Keratinocyte (primary cell): ENCODE data around the gene MCM9. TPM values are rescaled to one million over a fixed set of nuclear protein-coding genes. Genes with fewer than 3 reads are reported as not detected.

ENCODE experiments used
- DNase-seq: peaks from one replicate; pipeline ENCODE4 v3.0.0-alpha.2; 2011; ENCODE audit warnings: low read depth, missing footprints, low spot score
- FAIRE-seq: peaks from 2 replicates; lab custom pipeline; 2011; peaks lifted over from hg19 to GRCh38; lab: Jason Lieb, UNC
- H2AFZ ChIP-seq: 2 replicates; pipeline ENCODE4 v1.6.0; 2012; ENCODE audit warnings: low read length, control low read depth, inconsistent platforms; ENCODE audit not compliant: control insufficient read depth
- H3K27ac ChIP-seq: 2 replicates; pipeline ENCODE4 v1.5.1; 2011; ENCODE audit warnings: low read length; ENCODE audit not compliant: control insufficient read depth, insufficient read depth
- H3K27me3 ChIP-seq: 3 replicates; pipeline ENCODE4 v1.6.0; 2011; ENCODE audit warnings: low read length; ENCODE audit not compliant: control insufficient read depth, insufficient read depth; ENCODE audit errors: extremely low read depth
- H3K36me3 ChIP-seq, 2 experiments: 2 replicates in 1 of 2; 3 replicates in 1 of 2; pipeline ENCODE4 v1.5.1; 2011; ENCODE audit warnings: low read length in 2 of 2, mild to moderate bottlenecking in 1 of 2; ENCODE audit not compliant: control insufficient read depth in 2 of 2, insufficient read depth in 2 of 2; ENCODE audit errors: extremely low read depth in 1 of 2
- H3K4me1 ChIP-seq: 3 replicates; pipeline ENCODE4 v1.5.1; 2011; ENCODE audit warnings: low read length; ENCODE audit not compliant: control insufficient read depth, insufficient read depth; ENCODE audit errors: extremely low read depth
- H3K4me2 ChIP-seq: 3 replicates; pipeline ENCODE4 v1.6.0; 2011; ENCODE audit warnings: low read depth, low read length; ENCODE audit not compliant: control insufficient read depth, insufficient read depth; ENCODE audit errors: extremely low read depth
- H3K4me3 ChIP-seq, 3 experiments: fragments of 200-600 bp in 1 of 3; sonication (generic) in 1 of 3; 2 replicates in 2 of 3; 3 replicates in 1 of 3; pipeline ENCODE4 v1.5.1; 2011 to 2016; ENCODE audit warnings: low read length in 3 of 3, mild to moderate bottlenecking in 3 of 3, control low read depth in 2 of 3, inconsistent platforms in 1 of 3, low read depth in 1 of 3, mixed read lengths in 1 of 3, mixed run types in 1 of 3, moderate library complexity in 1 of 3; ENCODE audit not compliant: control insufficient read depth in 2 of 3, insufficient read depth in 2 of 3; ENCODE audit errors: extremely low read depth in 1 of 3
- H3K79me2 ChIP-seq: 2 replicates; pipeline ENCODE4 v1.6.0; 2012; ENCODE audit warnings: low read length; ENCODE audit not compliant: control insufficient read depth, insufficient read depth
- H3K9ac ChIP-seq: 3 replicates; pipeline ENCODE4 v1.6.0; 2011; ENCODE audit warnings: low read length; ENCODE audit not compliant: control insufficient read depth, insufficient read depth; ENCODE audit errors: extremely low read depth
- H3K9me1 ChIP-seq: 3 replicates; pipeline ENCODE4 v1.6.0; 2011; ENCODE audit warnings: low read length; ENCODE audit not compliant: control insufficient read depth, insufficient read depth; ENCODE audit errors: extremely low read depth
- H3K9me3 ChIP-seq: 2 replicates; pipeline ENCODE4 v1.5.1; 2012; ENCODE audit warnings: low read depth, low read length; ENCODE audit not compliant: control insufficient read depth
- H4K20me1 ChIP-seq: 3 replicates; pipeline ENCODE4 v1.6.0; 2011; ENCODE audit warnings: low read length; ENCODE audit not compliant: control insufficient read depth, insufficient read depth; ENCODE audit errors: extremely low read depth
- EZH2 ChIP-seq: IDR thresholded peaks from one replicate; pipeline ENCODE4 v1.6.1; 2012; ENCODE audit warnings: inconsistent platforms, mild to moderate bottlenecking, low read length, moderate library complexity
- dilution Hi-C: fragments of 300-500 bp; cut with MboI; formaldehyde crosslinking; loops from one replicate; pipeline ENCODE4 v1.7.0; 2020; ENCODE audit warnings: low sequenced_read_pairs; ENCODE audit not compliant: extremely low pct_ligation_motif_present
- polyA plus RNA-seq, 5 experiments: library from polyadenylated mRNA; depleted of rRNA in 3 of 5; stranded (reverse) in 3 of 5; stranded (forward) in 1 of 5; unstranded in 1 of 5; fragments of >200 nt; gene quantifications; 1 replicate in 1 of 5; 2 replicates in 3 of 5; 3 replicates in 1 of 5; pipeline versions ENCODE4 v1.2.1 to v1.2.3, GENCODE V29; 2011 to 2012; ENCODE audit warnings: missing spikeins in 2 of 5, low read depth in 1 of 5, low replicate concordance in 1 of 5
- TF ChIP-seq, protein P1 (sequence below), 3 experiments: IDR thresholded peaks in 1 of 3; conservative IDR thresholded peaks in 1 of 3; optimal IDR thresholded peaks in 1 of 3; 2 replicates in 2 of 3; 3 replicates in 1 of 3; pipeline versions ENCODE3 to v1.5.1; 2011; ENCODE audit warnings: low read length in 3 of 3, mild to moderate bottlenecking in 3 of 3, moderate library complexity in 2 of 3, control low read depth in 1 of 3, inconsistent platforms in 1 of 3; ENCODE audit not compliant: insufficient read depth in 2 of 3; ENCODE audit errors: extremely low read depth in 1 of 3

MCM9 gene
- polyA plus RNA-seq, 1 donor (not counting 4 experiments of a cell fraction or from before 2014, with no cell fraction given), result 3.1 TPM

- H3K27me3 ChIP-seq, result no peaks in the 10 kb centered on the region
- peak overlapping the region; percentile 48 for H3K27ac ChIP-seq
- dilution Hi-C loops, result no loop called here
- DNase-seq (no peak), FAIRE-seq (no peak)
- H4K20me1 ChIP-seq, result no peaks in the 10 kb centered on the region
- H3K9me1 ChIP-seq, result no peaks in the 10 kb centered on the region
- peaks cover 16% of the 10 kb centered on the region for H3K4me1 ChIP-seq
- no peaks in the 10 kb centered on the region for H3K9me3 ChIP-seq
- H3K36me3 ChIP-seq, result peaks cover 5 to 12% of the 10 kb centered on the region in 2 experiments
- H3K79me2 ChIP-seq, result peaks cover 28% of the 10 kb centered on the region
- TF ChIP-seq EZH2, result no peak
- TF ChIP-seq, protein P1, sequence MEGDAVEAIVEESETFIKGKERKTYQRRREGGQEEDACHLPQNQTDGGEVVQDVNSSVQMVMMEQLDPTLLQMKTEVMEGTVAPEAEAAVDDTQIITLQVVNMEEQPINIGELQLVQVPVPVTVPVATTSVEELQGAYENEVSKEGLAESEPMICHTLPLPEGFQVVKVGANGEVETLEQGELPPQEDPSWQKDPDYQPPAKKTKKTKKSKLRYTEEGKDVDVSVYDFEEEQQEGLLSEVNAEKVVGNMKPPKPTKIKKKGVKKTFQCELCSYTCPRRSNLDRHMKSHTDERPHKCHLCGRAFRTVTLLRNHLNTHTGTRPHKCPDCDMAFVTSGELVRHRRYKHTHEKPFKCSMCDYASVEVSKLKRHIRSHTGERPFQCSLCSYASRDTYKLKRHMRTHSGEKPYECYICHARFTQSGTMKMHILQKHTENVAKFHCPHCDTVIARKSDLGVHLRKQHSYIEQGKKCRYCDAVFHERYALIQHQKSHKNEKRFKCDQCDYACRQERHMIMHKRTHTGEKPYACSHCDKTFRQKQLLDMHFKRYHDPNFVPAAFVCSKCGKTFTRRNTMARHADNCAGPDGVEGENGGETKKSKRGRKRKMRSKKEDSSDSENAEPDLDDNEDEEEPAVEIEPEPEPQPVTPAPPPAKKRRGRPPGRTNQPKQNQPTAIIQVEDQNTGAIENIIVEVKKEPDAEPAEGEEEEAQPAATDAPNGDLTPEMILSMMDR (optimal IDR thresholded peaks at IDR 0.05 in 1 of 3, IDR thresholded peaks at IDR 0.05 in 1 of 3, conservative IDR thresholded peaks at IDR 0.05 in 1 of 3; ENCODE audit: extremely low read depth in 1 of 3, insufficient read depth in 2 of 3, low read length in 3 of 3), result no peak
- no peak overlapping the region for H2AFZ ChIP-seq
- no peak overlapping the region for H3K4me3 ChIP-seq
- H3K4me2 ChIP-seq, result no peak overlapping the region
- no peak overlapping the region for H3K9ac ChIP-seq
Measured at GRCh38 chr6:118903138-118903537, 31.8 kb downstream of the MCM9 start.

GRCh38 chr6:118902726-118903125 lies 32.2 kb downstream of the MCM9 start:
- DNase-seq (no peak), FAIRE-seq (peak; percentile 68)
- peaks cover 32% of the 10 kb centered on the region for H3K79me2 ChIP-seq
- no peaks in the 10 kb centered on the region for H3K27me3 ChIP-seq
- TF ChIP-seq, protein P1 (optimal IDR thresholded peaks at IDR 0.05 in 1 of 3, IDR thresholded peaks at IDR 0.05 in 1 of 3, conservative IDR thresholded peaks at IDR 0.05 in 1 of 3; ENCODE audit: extremely low read depth in 1 of 3, insufficient read depth in 2 of 3, low read length in 3 of 3), result no peak
- TF ChIP-seq EZH2, result no peak
- dilution Hi-C loops, result no loop called here
- peaks cover 16% of the 10 kb centered on the region for H3K4me1 ChIP-seq
- peak overlapping the region; percentile 1 for H3K4me2 ChIP-seq
- H3K27ac ChIP-seq, result peak overlapping the region; percentile 48
- H3K9me3 ChIP-seq, result no peaks in the 10 kb centered on the region
- H4K20me1 ChIP-seq, result no peaks in the 10 kb centered on the region
- H3K9ac ChIP-seq, result no peak overlapping the region
- H3K36me3 ChIP-seq, result peaks cover 5 to 12% of the 10 kb centered on the region in 2 experiments
- H3K4me3 ChIP-seq, result no peak overlapping the region
- H3K9me1 ChIP-seq, result no peaks in the 10 kb centered on the region
- peak overlapping the region; percentile 1 for H2AFZ ChIP-seq
